PC-9 (cell line): ENCODE data around the gene CSK. TPM values are rescaled to one million over a fixed set of nuclear protein-coding genes. Genes with fewer than 3 reads are reported as not detected.
"Not testable (repeated sequence)": the region's sequence is repeated elsewhere in the genome, so short reads cannot be mapped to it uniquely, and the experiment has no call there.

ENCODE experiments used
- BruUV-seq: library from RNA; stranded (reverse); fragments of 400-500 nt; replicated peaks from 2 replicates; lab custom pipeline; 2021; lab: Mats Ljungman, UMichigan
- CTCF ChIA-PET: fragments of 300-600 bp; sonication (Branson Sonifier 250); formaldehyde crosslinking; loops from one replicate; lab custom pipeline; 2022; ENCODE audit warnings: antibody characterized with exemption; lab: Charles Lee
- POLR2A ChIA-PET: fragments of 300-600 bp; sonication (Branson Sonifier 250); formaldehyde crosslinking; loops from one replicate; lab custom pipeline; 2022; ENCODE audit warnings: antibody characterized with exemption; ENCODE audit not compliant: unreplicated experiment; lab: Charles Lee
- DNase-seq, 2 experiments: peaks; one replicate each; pipeline versions ENCODE4 v3.0.0 to v3.0.0-alpha.2; 2015 to 2022; ENCODE audit warnings: mixed read lengths in 1 of 2
- H2AFZ ChIP-seq: fragments of 200-600 bp; sonication (generic); 2 replicates; pipeline ENCODE4 v1.8.1; 2017; ENCODE audit warnings: antibody characterized with exemption
- H3F3A ChIP-seq: fragments of 200-600 bp; sonication (generic); 2 replicates; pipeline ENCODE4 v1.8.1; 2017; ENCODE audit warnings: antibody characterized with exemption, mild to moderate bottlenecking, low read depth; ENCODE audit not compliant: insufficient read depth
- H3K27ac ChIP-seq: fragments of 200-600 bp; sonication (generic); 2 replicates; pipeline ENCODE4 v1.6.1; 2016; ENCODE audit warnings: mixed run types
- H3K27me3 ChIP-seq: fragments of 200-600 bp; sonication (generic); 2 replicates; pipeline ENCODE4 v1.6.1; 2016; ENCODE audit warnings: low read depth, mixed run types; ENCODE audit not compliant: insufficient read depth
- H3K36me3 ChIP-seq: fragments of 200-600 bp; sonication (generic); 2 replicates; pipeline ENCODE4 v1.6.1; 2016; ENCODE audit warnings: low read depth, mixed run types
- H3K4me1 ChIP-seq: fragments of 200-600 bp; sonication (generic); replicated peaks from 2 replicates; pipeline ENCODE4 v1.6.1; 2016; ENCODE audit warnings: mixed run types; ENCODE audit not compliant: insufficient read depth
- H3K4me2 ChIP-seq: fragments of 200-600 bp; sonication (generic); 2 replicates; pipeline ENCODE4 v1.6.1; 2017; ENCODE audit warnings: mixed run types
- H3K4me3 ChIP-seq: fragments of 200-600 bp; sonication (generic); 2 replicates; pipeline ENCODE4 v1.6.1; 2016; ENCODE audit warnings: mixed run types
- H3K79me2 ChIP-seq: fragments of 200-600 bp; sonication (generic); 2 replicates; pipeline ENCODE4 v1.6.1; 2017; ENCODE audit warnings: low read depth, mixed run types
- H3K9me2 ChIP-seq: fragments of 200-600 bp; sonication (generic); 2 replicates; pipeline ENCODE4 v1.8.1; 2017; ENCODE audit warnings: mild to moderate bottlenecking; ENCODE audit not compliant: insufficient read depth
- H3K9me3 ChIP-seq: fragments of 200-600 bp; sonication (generic); 2 replicates; pipeline ENCODE4 v1.8.1; 2016; ENCODE audit warnings: low read depth; ENCODE audit not compliant: insufficient read depth
- H4K20me1 ChIP-seq: fragments of 200-600 bp; sonication (generic); 2 replicates; pipeline ENCODE4 v1.8.1; 2017; ENCODE audit not compliant: insufficient read depth
- EZH2 ChIP-seq: fragments of 200-600 bp; sonication (generic); IDR thresholded peaks from 2 replicates; pipeline ENCODE4 v1.8.0; 2017; ENCODE audit warnings: antibody characterized with exemption, low read depth
- intact Hi-C: fragments of 100-400 bp; cut with micrococcal nuclease; formaldehyde crosslinking; loops from one replicate; pipeline ENCODE4 v1.10.0; 2022; ENCODE audit not compliant: unreplicated experiment
- total RNA-seq: library from RNA; stranded (reverse); gene quantifications from 2 replicates; pipeline ENCODE4 v1.2.3, GENCODE V29; 2021
- TF ChIP-seq, protein P1 (sequence below): fragments of 200-600 bp; sonication (generic); conservative IDR thresholded peaks from 2 replicates; pipeline ENCODE4 v1.6.1; 2017; ENCODE audit warnings: mixed run types, antibody characterized with exemption, mild to moderate bottlenecking, moderate library complexity

CSK gene
- total RNA-seq, 1 experiment from 2014 or later = 78.3 TPM

DNA sequence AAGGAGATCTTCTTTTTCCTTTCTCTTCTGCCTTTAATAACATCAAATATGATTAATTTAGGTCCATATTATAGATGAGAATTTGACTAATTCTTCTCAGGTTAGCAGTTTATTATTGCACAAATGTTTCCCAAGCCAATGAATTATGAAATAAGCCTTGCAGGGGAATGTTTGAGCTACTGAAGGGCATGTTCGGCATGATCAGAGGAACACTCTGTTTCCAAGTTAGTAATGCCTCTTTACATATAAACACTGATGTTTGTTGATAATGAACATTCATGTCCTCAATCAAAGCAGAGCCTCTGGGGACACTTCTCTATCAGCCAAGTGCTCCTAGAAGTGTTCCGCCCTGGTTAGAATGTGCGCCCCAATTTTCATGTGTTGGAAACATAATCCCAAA is 46.6 kb upstream of the CSK start:
- BruUV-seq = no TSS peak
- ChIA-PET POLR2A (no interaction called here), CTCF (no interaction called here)
- Histone ChIP-seq H3K4me2 (no peak overlapping the region), H3K79me2 (no peaks in the 10 kb centered on the region), H3K27ac (no peak overlapping the region), H3K36me3 (no peaks in the 10 kb centered on the region), H2AFZ (no peak overlapping the region), H4K20me1 (no peaks in the 10 kb centered on the region), H3K4me3 (no peak overlapping the region), H3F3A (no peaks in the 10 kb centered on the region), H3K9me2 (no peaks in the 10 kb centered on the region), H3K27me3 (peaks cover 27% of the 10 kb centered on the region), H3K4me1 (no peaks in the 10 kb centered on the region), H3K9me3 (no peaks in the 10 kb centered on the region)
- intact Hi-C loops = no loop called here
- TF ChIP-seq, protein P1, sequence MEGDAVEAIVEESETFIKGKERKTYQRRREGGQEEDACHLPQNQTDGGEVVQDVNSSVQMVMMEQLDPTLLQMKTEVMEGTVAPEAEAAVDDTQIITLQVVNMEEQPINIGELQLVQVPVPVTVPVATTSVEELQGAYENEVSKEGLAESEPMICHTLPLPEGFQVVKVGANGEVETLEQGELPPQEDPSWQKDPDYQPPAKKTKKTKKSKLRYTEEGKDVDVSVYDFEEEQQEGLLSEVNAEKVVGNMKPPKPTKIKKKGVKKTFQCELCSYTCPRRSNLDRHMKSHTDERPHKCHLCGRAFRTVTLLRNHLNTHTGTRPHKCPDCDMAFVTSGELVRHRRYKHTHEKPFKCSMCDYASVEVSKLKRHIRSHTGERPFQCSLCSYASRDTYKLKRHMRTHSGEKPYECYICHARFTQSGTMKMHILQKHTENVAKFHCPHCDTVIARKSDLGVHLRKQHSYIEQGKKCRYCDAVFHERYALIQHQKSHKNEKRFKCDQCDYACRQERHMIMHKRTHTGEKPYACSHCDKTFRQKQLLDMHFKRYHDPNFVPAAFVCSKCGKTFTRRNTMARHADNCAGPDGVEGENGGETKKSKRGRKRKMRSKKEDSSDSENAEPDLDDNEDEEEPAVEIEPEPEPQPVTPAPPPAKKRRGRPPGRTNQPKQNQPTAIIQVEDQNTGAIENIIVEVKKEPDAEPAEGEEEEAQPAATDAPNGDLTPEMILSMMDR = no peak
- TF ChIP-seq EZH2 = no peak
- no peak for DNase-seq

DNA sequence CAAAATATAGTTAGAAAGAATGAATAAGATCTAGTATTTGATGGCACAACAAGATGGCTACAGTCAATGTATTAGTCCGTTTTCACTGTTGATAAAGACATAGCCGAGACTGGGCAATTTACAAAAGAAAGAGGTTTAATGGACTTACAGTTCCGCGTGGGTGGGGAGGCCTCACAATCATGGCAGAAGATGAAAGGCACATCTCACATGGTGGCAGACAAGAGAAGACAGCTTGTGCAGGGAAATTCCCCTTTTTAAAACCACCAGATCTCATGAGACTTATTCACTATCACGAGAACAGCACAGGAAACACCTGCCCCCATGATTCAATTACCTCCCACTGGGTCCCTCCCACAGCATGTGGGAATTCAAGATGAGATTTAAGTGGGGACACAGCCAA is 43.6 kb upstream of the CSK start:
- H3K4me1 ChIP-seq, intact Hi-C loops: not testable (repeated sequence)

DNA sequence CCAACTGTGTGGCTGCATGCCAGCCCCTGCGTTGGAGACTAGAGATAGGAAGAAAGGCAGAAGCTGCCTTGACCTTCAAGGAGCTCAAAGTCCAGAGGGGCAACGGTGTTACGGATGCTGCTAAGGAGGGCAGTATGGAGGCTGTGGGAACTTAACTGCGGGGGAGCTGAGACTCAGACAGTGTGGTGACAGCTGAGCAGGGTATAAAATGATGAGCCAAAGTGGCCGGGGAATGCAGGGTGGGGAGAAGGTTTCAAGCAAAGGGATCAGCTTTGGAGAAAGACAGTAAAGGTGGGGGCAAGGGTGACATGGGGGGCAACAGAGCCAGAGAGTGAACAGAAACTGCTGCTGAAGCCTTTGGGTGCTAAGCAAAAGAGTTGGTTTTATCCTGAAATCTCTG is 39.5 kb upstream of the CSK start:
- CTCF ChIA-PET = interaction anchor here (0.7 kb wide), 1 partner anchor 79 kb away, joined by 4 read pairs; no protein-coding TSS in a partner anchor

More for the DNA sequence above, 43.6 kb upstream of the CSK start:
- H3K4me2 ChIP-seq, POLR2A ChIA-PET, H3K36me3 ChIP-seq, H3K79me2 ChIP-seq, H3F3A ChIP-seq, DNase-seq, H3K9me2 ChIP-seq, BruUV-seq, H3K27ac ChIP-seq, H3K4me3 ChIP-seq, H2AFZ ChIP-seq, CTCF ChIA-PET, H4K20me1 ChIP-seq, H3K9me3 ChIP-seq: not testable (repeated sequence)
- H3K27me3 ChIP-seq = peaks cover 36% of the 10 kb centered on the region

More for the DNA sequence above, 39.5 kb upstream of the CSK start:
- POLR2A ChIA-PET = no interaction called here
- H4K20me1 ChIP-seq = no peaks in the 10 kb centered on the region
- H3K27me3 ChIP-seq = peaks cover 33% of the 10 kb centered on the region; the same call in 1 of the 2 replicates
- H3K36me3 ChIP-seq = no peaks in the 10 kb centered on the region
- H3K9me2 ChIP-seq = no peaks in the 10 kb centered on the region
- TF ChIP-seq, protein P1 = no peak
- TF ChIP-seq EZH2 = no peak
- H3K79me2 ChIP-seq = no peaks in the 10 kb centered on the region
- DNase-seq = no peak
- intact Hi-C loops = no loop called here
- no TSS peak for BruUV-seq
- H3K27ac ChIP-seq = no peak overlapping the region
- H3K4me2 ChIP-seq = no peak overlapping the region
- no peak overlapping the region for H2AFZ ChIP-seq
- H3F3A ChIP-seq = no peaks in the 10 kb centered on the region
- H3K9me3 ChIP-seq = no peaks in the 10 kb centered on the region
- H3K4me1 ChIP-seq = no peaks in the 10 kb centered on the region
- H3K4me3 ChIP-seq = no peak overlapping the region
